OCI-LY3 (cell line): ENCODE data around the gene ACO1.

Experiments
- CTCF ChIP-seq: fragments of 200-600, 300-600 bp; sonication (generic); IDR thresholded peaks from 2 replicates; pipeline ENCODE4 v1.5.1; 2014; ENCODE audit warnings: antibody characterized with exemption, low read length, low read depth
- EZH2phosphoT487 ChIP-seq: fragments of 200-600 bp; shearing (Covaris generic); IDR thresholded peaks from 2 replicates; pipeline ENCODE4 v1.6.1; 2018; ENCODE audit warnings: antibody characterized with exemption, mixed run types, low read depth

GRCh38 chr9:32371679-32372078 is 12.8 kb upstream of the ACO1 start:
- TF ChIP-seq CTCF: no peak
- no peak for TF ChIP-seq EZH2phosphoT487
